ENCODE data around the gene AMPD3. TPM values are rescaled to one million over a fixed set of nuclear protein-coding genes. Genes with fewer than 3 reads are reported as not detected.

Gene AMPD3
- total RNA-seq, 1 experiment from 2014 or later = 5.9 TPM

DNA sequence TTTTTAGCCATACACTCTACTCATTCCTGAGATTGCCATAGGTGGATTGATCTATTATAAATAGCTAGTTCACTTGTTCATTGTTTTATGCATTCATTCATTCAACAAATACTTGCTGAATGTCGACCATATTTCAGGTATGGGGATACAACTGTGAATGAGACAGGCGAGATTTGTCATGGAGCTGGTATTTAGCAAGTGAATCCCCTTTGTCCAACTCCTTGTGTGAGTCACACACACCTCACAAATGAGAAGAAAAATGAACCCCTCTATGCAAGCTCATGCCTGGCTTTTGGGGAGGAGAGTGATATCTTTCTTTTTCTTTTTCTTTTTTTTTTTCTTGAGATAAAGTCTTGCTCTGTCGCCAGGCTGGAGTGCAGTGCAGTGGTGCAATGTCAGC lies 1.8 kb upstream of the AMPD3 start:
- no peak overlapping the region for H4K91ac ChIP-seq (ENCODE audit: insufficient read length, low read depth, low read length)
- H3K23ac ChIP-seq (ENCODE audit: insufficient read length, low read depth, low read length) = no peak overlapping the region
- H3K14ac ChIP-seq (ENCODE audit: insufficient read depth, low read length) = no peak overlapping the region
- no peak overlapping the region for H2AFZ ChIP-seq (ENCODE audit: low read length)
- H3K9ac ChIP-seq (ENCODE audit: extremely low read depth, insufficient read length, low read length) = no peak overlapping the region
- H3K27me3 ChIP-seq (ENCODE audit: insufficient read depth, low read length) = no peaks in the 10 kb centered on the region; the same call in 1 of the 2 replicates
- H3K79me2 ChIP-seq (ENCODE audit: insufficient read depth, low read length) = no peaks in the 10 kb centered on the region
- no CpG with 5 or more reads among the region's 3 CpGs for WGBS (ENCODE audit: extremely low coverage, insufficient read length, low lambda C conversion rate)
- Mint-ChIP-seq H3K27ac (no peak overlapping the region), H3K27me3 (ENCODE audit: low read depth) (peaks cover 34% of the 10 kb centered on the region), H3K4me1 (peaks cover 18 to 34% of the 10 kb centered on the region in 2 experiments), H3K9me3 (no peaks in the 10 kb centered on the region), H3K4me3 (no peak overlapping the region), H3K36me3 (ENCODE audit: insufficient read depth in 1 of 3, low read depth in 3 of 3) (no peaks in the 10 kb centered on the region; a peak in 2 of 7 replicates)
- no peak overlapping the region for H2BK5ac ChIP-seq (ENCODE audit: insufficient read length, low read length)
- no peak overlapping the region for H3K18ac ChIP-seq (ENCODE audit: insufficient read length, low read depth, low read length)
- no peaks in the 10 kb centered on the region for H3K79me1 ChIP-seq (ENCODE audit: insufficient read depth, low read depth, low read length, poor library complexity, severe bottlenecking)
- no peak overlapping the region for H2BK120ac ChIP-seq (ENCODE audit: low read depth, low read length, poor library complexity, severe bottlenecking)
- H3K4me1 ChIP-seq (ENCODE audit: insufficient read depth, low read length) = peaks cover 9% of the 10 kb centered on the region; the same call in 1 of the 2 replicates
- no peak overlapping the region for H3T11ph ChIP-seq (ENCODE audit: low read length)
- no peak overlapping the region for H2BK15ac ChIP-seq (ENCODE audit: low read depth, low read length)
- H3K4me2 ChIP-seq (ENCODE audit: insufficient read depth, insufficient read length, low read length) = no peak overlapping the region
- H3K27ac ChIP-seq (ENCODE audit: insufficient read length, low read depth, low read length) = no peak overlapping the region
- no peak overlapping the region for H2AK5ac ChIP-seq (ENCODE audit: insufficient read length, low read length)
- H3K23me2 ChIP-seq (ENCODE audit: insufficient read length, low read depth, low read length, poor library complexity, severe bottlenecking) = peaks cover 5% of the 10 kb centered on the region
- no peak overlapping the region for H4K5ac ChIP-seq (ENCODE audit: insufficient read length, low read depth, low read length)
- TF ChIP-seq, protein P1, sequence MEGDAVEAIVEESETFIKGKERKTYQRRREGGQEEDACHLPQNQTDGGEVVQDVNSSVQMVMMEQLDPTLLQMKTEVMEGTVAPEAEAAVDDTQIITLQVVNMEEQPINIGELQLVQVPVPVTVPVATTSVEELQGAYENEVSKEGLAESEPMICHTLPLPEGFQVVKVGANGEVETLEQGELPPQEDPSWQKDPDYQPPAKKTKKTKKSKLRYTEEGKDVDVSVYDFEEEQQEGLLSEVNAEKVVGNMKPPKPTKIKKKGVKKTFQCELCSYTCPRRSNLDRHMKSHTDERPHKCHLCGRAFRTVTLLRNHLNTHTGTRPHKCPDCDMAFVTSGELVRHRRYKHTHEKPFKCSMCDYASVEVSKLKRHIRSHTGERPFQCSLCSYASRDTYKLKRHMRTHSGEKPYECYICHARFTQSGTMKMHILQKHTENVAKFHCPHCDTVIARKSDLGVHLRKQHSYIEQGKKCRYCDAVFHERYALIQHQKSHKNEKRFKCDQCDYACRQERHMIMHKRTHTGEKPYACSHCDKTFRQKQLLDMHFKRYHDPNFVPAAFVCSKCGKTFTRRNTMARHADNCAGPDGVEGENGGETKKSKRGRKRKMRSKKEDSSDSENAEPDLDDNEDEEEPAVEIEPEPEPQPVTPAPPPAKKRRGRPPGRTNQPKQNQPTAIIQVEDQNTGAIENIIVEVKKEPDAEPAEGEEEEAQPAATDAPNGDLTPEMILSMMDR (conservative IDR thresholded peaks at IDR 0.05) = no peak
- no peak overlapping the region for H3K4ac ChIP-seq (ENCODE audit: low read depth, low read length)
- DNase-seq = no peak
- H2BK20ac ChIP-seq (ENCODE audit: low read depth, low read length, poor library complexity, severe bottlenecking) = no peak overlapping the region
- H2BK12ac ChIP-seq (ENCODE audit: insufficient read length, low read depth, low read length) = no peak overlapping the region
- no peaks in the 10 kb centered on the region for H3K9me3 ChIP-seq (ENCODE audit: control insufficient read depth, low read depth, low read length)
- H4K20me1 ChIP-seq (ENCODE audit: control insufficient read depth, insufficient read depth, insufficient read length) = no peaks in the 10 kb centered on the region
- H4K8ac ChIP-seq (replicated peaks; ENCODE audit: insufficient read length, low read depth, low read length) = no peak overlapping the region
- H3K56ac ChIP-seq (ENCODE audit: insufficient read length, low read depth, low read length) = no peak overlapping the region
